Measurements from ENCODE around the gene ZNF667.
A peak's percentile ranks its signal among the peaks of the same experiment; 100 is the strongest.

The ZNF667 gene

GRCh38 chr19:56405062-56405461, 72.1 kb downstream of the ZNF667 start:
- no peak for DNase-seq (ENCODE audit: low read depth)
- peak overlapping the region; percentile 85 for H3K4me3 ChIP-seq (ENCODE audit: control insufficient read depth, low read depth, low read length)
- no peak for TF ChIP-seq CTCF (IDR thresholded peaks at IDR 0.05; ENCODE audit: control insufficient read depth, insufficient read depth, low read depth, low read length, missing control alignments)

DNA sequence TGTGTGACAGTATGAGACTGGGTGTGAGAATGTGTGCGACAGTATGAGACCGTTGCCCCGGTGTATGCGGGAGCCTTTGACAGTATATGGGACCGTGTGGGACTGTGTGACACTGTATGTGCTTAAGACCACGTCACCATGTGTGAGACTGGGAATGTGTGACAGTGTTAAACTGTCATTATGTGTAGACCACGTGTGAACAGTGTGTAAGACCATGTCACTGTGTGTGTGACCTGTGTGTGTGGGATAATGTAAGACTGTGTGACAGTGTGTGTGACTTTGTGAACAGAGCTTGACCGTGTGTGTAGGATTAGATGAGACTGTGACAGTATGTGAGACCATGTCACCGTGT, 72.5 kb downstream of the ZNF667 start:
- H3K4me3 ChIP-seq (ENCODE audit: control insufficient read depth, low read depth, low read length), result peak overlapping the region; percentile 85
- no peak for DNase-seq (ENCODE audit: low read depth)
- TF ChIP-seq CTCF (IDR thresholded peaks at IDR 0.05; ENCODE audit: control insufficient read depth, insufficient read depth, low read depth, low read length, missing control alignments), result no peak

GRCh38 chr19:56403764-56404704, 73.1 kb downstream of the ZNF667 start, which contains the start of gene ZNF583:
Gene ZNF583, plus strand, starts transcription at chr19:56404332. Its CDS starts 2,783 bp downstream, at chr19:56407115.
- DNase-seq (ENCODE audit: low read depth), result peak; percentile 88
- peak within 1 kb of the TSS; percentile 85 for H3K4me3 ChIP-seq (ENCODE audit: control insufficient read depth, low read depth, low read length)
- TF ChIP-seq CTCF (IDR thresholded peaks at IDR 0.05; ENCODE audit: control insufficient read depth, insufficient read depth, low read depth, low read length, missing control alignments), result no peak

DNA sequence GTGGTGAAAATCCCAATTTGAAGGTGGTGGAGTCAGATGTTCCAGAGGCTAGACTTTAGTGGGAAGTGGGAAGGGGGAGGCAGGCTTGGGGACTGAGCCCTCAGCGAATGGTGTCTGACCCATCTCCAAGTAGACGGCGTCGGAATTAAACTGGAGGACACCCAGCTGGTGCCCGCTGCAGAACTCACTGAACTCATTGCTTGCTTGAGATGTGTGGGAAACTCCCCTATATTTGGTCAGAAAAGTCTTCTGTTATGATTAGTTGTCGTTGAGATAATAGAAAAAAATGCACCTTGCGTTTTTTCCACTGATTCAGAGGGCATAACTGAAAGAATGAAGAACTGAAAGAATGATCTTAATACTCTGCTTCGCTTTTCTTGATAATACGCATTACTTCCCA, 73.9 kb downstream of the ZNF667 start:
- no peak for TF ChIP-seq CTCF (IDR thresholded peaks at IDR 0.05; ENCODE audit: control insufficient read depth, insufficient read depth, low read depth, low read length, missing control alignments)
- no peak for DNase-seq (ENCODE audit: low read depth)
- H3K4me3 ChIP-seq (ENCODE audit: control insufficient read depth, low read depth, low read length), result peak overlapping the region; percentile 85

DNA sequence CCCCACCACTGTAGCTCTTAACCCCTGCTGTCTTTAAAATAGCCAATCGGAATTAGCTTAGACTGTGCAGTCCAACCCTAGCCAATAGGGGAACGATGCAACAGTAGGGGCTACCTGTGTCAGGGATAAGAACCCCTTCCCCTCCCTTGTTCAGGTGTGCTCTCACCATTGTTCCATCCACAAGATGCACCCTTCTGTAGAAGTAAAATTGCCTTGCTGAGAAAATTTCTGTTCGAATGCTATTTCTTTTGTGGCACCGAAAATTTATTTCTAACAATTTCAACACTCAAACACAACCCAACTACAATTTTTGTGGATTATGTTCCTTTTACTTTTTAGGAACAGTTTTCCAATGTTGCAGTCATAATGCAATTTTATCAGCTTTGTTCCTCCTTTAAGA, 76.7 kb downstream of the ZNF667 start:
- TF ChIP-seq CTCF (IDR thresholded peaks at IDR 0.05; ENCODE audit: control insufficient read depth, insufficient read depth, low read depth, low read length, missing control alignments), result no peak
- no peak overlapping the region for H3K4me3 ChIP-seq (ENCODE audit: control insufficient read depth, low read depth, low read length)
- no peak for DNase-seq (ENCODE audit: low read depth)

DNA sequence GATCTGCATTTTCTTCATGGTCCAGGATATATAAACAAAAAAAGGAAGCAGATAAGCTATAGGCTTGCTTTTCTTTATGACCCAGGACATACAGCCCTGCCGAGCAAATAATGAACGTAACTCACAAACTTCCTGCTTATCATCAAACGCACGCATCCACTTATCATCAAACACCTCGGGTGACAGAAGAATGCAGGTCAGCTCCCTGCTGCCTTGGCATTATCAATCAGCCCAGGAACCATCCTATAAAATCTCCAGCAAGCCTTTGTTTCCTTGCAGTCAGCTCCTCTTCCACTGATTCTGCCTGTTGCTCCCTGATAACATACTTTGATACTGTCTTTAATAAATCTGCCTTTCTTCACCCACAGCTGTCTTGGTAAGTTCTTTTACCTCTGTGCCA, 78.3 kb downstream of the ZNF667 start:
- no peak overlapping the region for H3K4me3 ChIP-seq (ENCODE audit: control insufficient read depth, low read depth, low read length)
- no peak for TF ChIP-seq CTCF (IDR thresholded peaks at IDR 0.05; ENCODE audit: control insufficient read depth, insufficient read depth, low read depth, low read length, missing control alignments)
- no peak for DNase-seq (ENCODE audit: low read depth)
